BE2C (cell line): ENCODE measurements around the gene GNS.
"Not testable (repeated sequence)": the region's sequence is repeated elsewhere in the genome, so short reads cannot be mapped to it uniquely, and the experiment has no call there.

Source experiments
- DNase-seq: peaks from one replicate; pipeline ENCODE4 v3.0.0-alpha.2; 2020
- H3K27me3 ChIP-seq: fragments of 250-450 bp; sonication (Bioruptor Pico); 2 replicates; pipeline ENCODE4 v1.5.1; 2020; ENCODE audit warnings: mild to moderate bottlenecking
- H3K36me3 ChIP-seq: fragments of 250-450 bp; sonication (Bioruptor Pico); 2 replicates; pipeline ENCODE4 v1.5.1; 2020; ENCODE audit warnings: mild to moderate bottlenecking
- H3K4me1 ChIP-seq: fragments of 250-450 bp; sonication (Bioruptor Pico); 2 replicates; pipeline ENCODE4 v1.5.1; 2020
- H3K4me3 ChIP-seq: 2 replicates; pipeline ENCODE4 v1.5.1; 2011; ENCODE audit warnings: low read depth, low read length
- H3K9me3 ChIP-seq: fragments of 250-450 bp; sonication (Bioruptor Pico); 2 replicates; pipeline ENCODE4 v1.5.1; 2020
- CTCF ChIP-seq: IDR thresholded peaks from 2 replicates; pipeline ENCODE4 v1.5.1; 2012; ENCODE audit warnings: mild to moderate bottlenecking, low read depth, low read length

The GNS gene

GRCh38 chr12:64782191-64782876, 23.1 kb upstream of the GNS start:
- H3K4me3 ChIP-seq: no peak overlapping the region
- DNase-seq: no peak
- H3K9me3 ChIP-seq: no peaks in the 10 kb centered on the region; the same call in 1 of the 2 replicates
- peaks cover 76% of the 10 kb centered on the region for H3K27me3 ChIP-seq
- H3K4me1 ChIP-seq: no peaks in the 10 kb centered on the region
- no peaks in the 10 kb centered on the region for H3K36me3 ChIP-seq
- no peak for TF ChIP-seq CTCF

GRCh38 chr12:64781280-64782190, 22.3 kb upstream of the GNS start:
- H3K27me3 ChIP-seq: peaks cover 82% of the 10 kb centered on the region
- TF ChIP-seq CTCF: no peak
- H3K36me3 ChIP-seq: no peaks in the 10 kb centered on the region
- no peak for DNase-seq
- no peak overlapping the region for H3K4me3 ChIP-seq
- no peaks in the 10 kb centered on the region; the same call in 1 of the 2 replicates for H3K9me3 ChIP-seq
- H3K4me1 ChIP-seq: no peaks in the 10 kb centered on the region

GRCh38 chr12:64780531-64781279, 21.5 kb upstream of the GNS start:
- peak; percentile 28 for DNase-seq
- no peak for TF ChIP-seq CTCF
- H3K36me3 ChIP-seq: no peaks in the 10 kb centered on the region
- H3K4me1 ChIP-seq: no peaks in the 10 kb centered on the region
- H3K4me3 ChIP-seq: no peak overlapping the region; the same call in none of the 2 replicates
- H3K9me3 ChIP-seq: no peaks in the 10 kb centered on the region; the same call in 1 of the 2 replicates
- H3K27me3 ChIP-seq: peaks cover 85% of the 10 kb centered on the region

GRCh38 chr12:64780132-64780530, 20.9 kb upstream of the GNS start:
- no peaks in the 10 kb centered on the region; the same call in 1 of the 2 replicates for H3K9me3 ChIP-seq
- no peaks in the 10 kb centered on the region for H3K36me3 ChIP-seq
- peaks cover 82% of the 10 kb centered on the region for H3K27me3 ChIP-seq
- DNase-seq: no peak
- H3K4me3 ChIP-seq: no peak overlapping the region; the same call in 1 of the 2 replicates
- H3K4me1 ChIP-seq: no peaks in the 10 kb centered on the region
- no peak for TF ChIP-seq CTCF

- Histone ChIP-seq H3K36me3 (no peaks in the 10 kb centered on the region), H3K27me3 (peaks cover 79% of the 10 kb centered on the region), H3K9me3 (no peaks in the 10 kb centered on the region; the same call in 1 of the 2 replicates), H3K4me1 (no peaks in the 10 kb centered on the region), H3K4me3 (no peak overlapping the region)
- no peak for TF ChIP-seq CTCF
- DNase-seq: no peak
Measured at GRCh38 chr12:64779354-64779974, 20.3 kb upstream of the GNS start.

GRCh38 chr12:64775147-64775736, 16.0 kb upstream of the GNS start:
- H3K27me3 ChIP-seq: peaks cover 46% of the 10 kb centered on the region
- H3K9me3 ChIP-seq, H3K36me3 ChIP-seq, H3K4me3 ChIP-seq, DNase-seq, H3K4me1 ChIP-seq: not testable (repeated sequence)
